HG02870 (cell line): ENCODE results near the gene BLTP3B.
A peak's percentile ranks its signal among the peaks of the same experiment; 100 is the strongest.

Source experiments
- ATAC-seq: cut with Tn5 transposase; IDR thresholded peaks from one replicate; pipeline ENCODE4 v1.9.1; 2021; ENCODE audit warnings: mild to moderate bottlenecking, moderate library complexity; ENCODE audit not compliant: unreplicated experiment

BLTP3B gene

GRCh38 chr12:100164153-100164704 is 21.6 kb upstream of the BLTP3B start:
- ATAC-seq, result peak; percentile 17

GRCh38 chr12:100163416-100164152 is 20.9 kb upstream of the BLTP3B start:
- peak; percentile 99 for ATAC-seq

- no peak for ATAC-seq
Measured at GRCh38 chr12:100159391-100160104, 16.9 kb upstream of the BLTP3B start.

GRCh38 chr12:100158535-100158934 is 15.9 kb upstream of the BLTP3B start:
- no peak for ATAC-seq

- ATAC-seq, result no peak
Measured at GRCh38 chr12:100157427-100157821, 14.8 kb upstream of the BLTP3B start.

GRCh38 chr12:100156731-100157426 is 14.2 kb upstream of the BLTP3B start:
- ATAC-seq, result no peak

- ATAC-seq, result peak; percentile 65
Measured at GRCh38 chr12:100154474-100155247, 12.0 kb upstream of the BLTP3B start.

GRCh38 chr12:100153131-100153530 is 10.5 kb upstream of the BLTP3B start:
- ATAC-seq, result no peak

- no peak for ATAC-seq
Measured at GRCh38 chr12:100151769-100152168, 9.1 kb upstream of the BLTP3B start.

GRCh38 chr12:100146252-100146651 is 3.6 kb upstream of the BLTP3B start:
- no peak for ATAC-seq

- no peak for ATAC-seq
Measured at GRCh38 chr12:100145643-100146042, 3.0 kb upstream of the BLTP3B start.

GRCh38 chr12:100141998-100142850 is 450 bp downstream of the BLTP3B start:
- peak; percentile 31 for ATAC-seq

GRCh38 chr12:100141666-100141997 is 1.0 kb downstream of the BLTP3B start:
- ATAC-seq, result peak; percentile 28

GRCh38 chr12:100138803-100139098 is 3.9 kb downstream of the BLTP3B start:
- ATAC-seq, result no peak

GRCh38 chr12:100138048-100138802 is 4.4 kb downstream of the BLTP3B start:
- peak; percentile 27 for ATAC-seq

GRCh38 chr12:100133200-100133599 is 9.5 kb downstream of the BLTP3B start:
- no peak for ATAC-seq

GRCh38 chr12:100128512-100128908 is 14.2 kb downstream of the BLTP3B start:
- ATAC-seq, result no peak

GRCh38 chr12:100127766-100128511 is 14.7 kb downstream of the BLTP3B start:
- no peak for ATAC-seq
